D341Med (cell line): ENCODE results near the gene ZNF200.
"Not testable (repeated sequence)": the region's sequence is repeated elsewhere in the genome, so short reads cannot be mapped to it uniquely, and the experiment has no call there.

ENCODE experiments used
- DNase-seq: peaks from one replicate; pipeline ENCODE4 v3.0.0; 2012; ENCODE audit warnings: low spot score

The ZNF200 gene

DNA sequence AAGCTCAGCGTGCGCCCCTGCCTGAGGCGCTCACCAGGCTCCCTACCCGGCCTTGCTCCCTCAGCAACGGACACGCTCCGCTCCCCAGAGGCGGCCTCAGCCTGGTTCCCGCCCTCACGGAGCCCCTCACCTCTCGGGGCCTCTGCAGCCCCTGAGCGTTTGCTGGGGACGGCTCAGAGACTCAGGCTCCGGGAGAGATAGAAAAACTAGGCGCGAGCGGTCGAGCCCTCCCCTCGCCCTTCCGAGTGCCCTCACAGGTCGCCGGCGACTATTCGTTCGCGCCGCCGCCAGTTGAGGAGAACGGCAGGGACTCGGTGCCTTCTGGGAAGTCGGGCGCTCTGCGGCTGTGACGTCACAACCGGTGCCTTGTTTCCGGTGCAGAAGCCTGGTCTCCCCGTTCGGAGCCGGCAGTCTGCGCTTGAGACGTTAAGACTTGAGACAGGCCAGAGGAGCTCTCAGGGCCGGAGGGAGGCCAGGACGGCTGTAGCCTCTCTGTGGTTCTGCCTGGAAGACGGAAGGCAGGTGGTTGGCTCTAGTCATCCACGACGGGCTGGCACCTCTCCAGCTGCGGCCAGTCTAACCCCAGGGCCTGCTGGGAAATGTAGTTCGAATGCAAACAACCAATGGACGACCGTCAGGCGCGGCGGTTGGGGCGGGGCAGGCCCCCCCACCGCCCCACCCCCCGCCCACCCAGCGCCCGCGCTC lies at the start of gene ZNF200:
Gene ZNF200, minus strand, starts transcription at position 302 of the 705 bp plus-strand sequence. CDS start 1,403 bp downstream, outside the sequence.
- DNase-seq = peak; percentile 95

DNA sequence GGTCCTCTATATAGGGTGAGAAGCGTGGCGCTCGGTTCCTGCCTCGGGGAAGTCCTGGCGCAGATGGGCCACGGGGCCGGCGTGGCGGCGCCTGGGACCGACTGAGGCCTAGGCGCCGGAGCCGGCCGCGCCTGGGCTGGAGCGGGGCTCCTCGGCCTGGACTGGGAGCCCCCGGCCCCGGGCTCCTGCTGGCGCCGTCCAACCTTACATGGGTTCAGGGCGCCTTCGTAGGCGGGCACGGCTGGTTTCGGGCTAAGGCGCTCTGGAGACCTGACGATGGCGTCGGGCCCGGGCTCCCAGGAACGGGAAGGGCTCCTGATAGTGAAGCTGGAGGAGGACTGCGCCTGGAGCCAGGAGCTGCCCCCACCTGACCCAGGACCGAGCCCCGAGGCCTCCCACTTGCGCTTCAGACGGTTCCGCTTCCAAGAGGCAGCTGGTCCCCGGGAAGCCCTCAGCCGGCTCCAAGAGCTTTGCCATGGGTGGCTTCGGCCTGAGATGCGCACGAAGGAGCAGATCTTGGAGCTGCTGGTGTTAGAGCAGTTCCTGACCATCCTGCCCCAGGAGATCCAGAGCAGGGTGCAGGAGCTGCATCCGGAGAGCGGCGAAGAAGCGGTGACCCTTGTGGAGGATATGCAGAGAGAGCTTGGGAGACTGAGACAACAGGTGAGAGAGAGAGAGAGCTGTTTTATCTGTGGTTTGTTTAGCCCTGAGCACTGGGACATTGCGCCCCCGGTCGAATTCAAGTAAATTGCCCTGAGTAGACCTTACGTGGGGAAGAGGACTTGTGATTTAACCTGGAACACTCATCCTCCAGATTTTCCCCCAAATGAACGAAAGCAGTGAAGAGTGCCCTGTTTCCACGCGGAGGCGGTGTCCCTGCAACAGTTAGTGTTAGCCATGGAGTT lies 48.8 kb upstream of the ZNF200 start:
- no peak for DNase-seq

GRCh38 chr16:3282730-3283542 lies 48.0 kb upstream of the ZNF200 start, which contains the start of gene ZNF263:
Gene ZNF263 (plus strand): TSS chr16:3283491. CDS start chr16:3283819, 328 bp downstream.
- peak; percentile 95 for DNase-seq

- DNase-seq = peak; percentile 84
These were observed 47.3 kb upstream of the ZNF200 start for GRCh38 chr16:3282103-3282729.

- DNase-seq = no peak
These were observed 46.4 kb upstream of the ZNF200 start for GRCh38 chr16:3281222-3281820.

DNA sequence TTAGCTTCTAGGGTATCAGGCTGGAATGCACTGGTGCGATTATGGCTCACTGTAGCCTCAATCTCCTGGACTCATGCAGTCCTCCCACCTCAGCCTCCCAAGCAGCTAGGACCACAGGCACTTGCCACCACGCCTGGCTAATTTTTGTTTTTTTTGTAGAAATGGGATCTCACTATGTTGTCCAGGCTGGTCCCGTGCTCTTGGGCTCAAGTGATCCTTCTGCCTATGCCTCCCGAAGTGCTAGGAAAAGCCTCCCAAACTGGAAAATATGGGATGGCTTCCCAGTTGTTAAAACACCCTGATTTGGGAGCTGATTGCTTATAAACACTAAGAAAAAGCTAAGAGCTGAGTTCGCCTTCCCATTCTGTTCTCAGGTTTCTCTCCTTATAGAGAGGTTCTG lies 41.7 kb upstream of the ZNF200 start:
- no peak for DNase-seq

GRCh38 chr16:3274947-3275346 lies 40.0 kb upstream of the ZNF200 start:
- DNase-seq = no peak

DNA sequence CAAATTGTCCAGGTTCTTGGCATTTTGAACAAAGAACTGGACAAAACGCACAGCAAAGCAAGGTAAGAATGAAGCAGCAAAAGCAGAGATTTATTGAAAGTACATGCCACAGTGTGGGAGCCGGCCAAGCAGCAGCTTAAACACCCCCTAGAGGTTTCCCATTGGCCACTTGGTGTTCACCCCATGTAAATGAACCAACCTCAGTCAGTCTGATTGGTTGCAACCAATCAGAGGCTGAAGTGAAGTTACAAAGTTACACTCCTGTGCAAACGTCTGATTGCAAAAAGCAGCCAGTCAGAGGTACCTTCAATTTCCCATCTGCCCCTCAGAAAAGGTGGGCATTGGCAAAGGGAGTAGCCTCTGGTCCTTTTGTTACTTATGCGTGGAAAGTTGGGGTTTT lies 39.5 kb upstream of the ZNF200 start:
- DNase-seq = no peak

- not testable (repeated sequence) for DNase-seq
These were observed 36.3 kb upstream of the ZNF200 start for GRCh38 chr16:3271281-3271680.

DNA sequence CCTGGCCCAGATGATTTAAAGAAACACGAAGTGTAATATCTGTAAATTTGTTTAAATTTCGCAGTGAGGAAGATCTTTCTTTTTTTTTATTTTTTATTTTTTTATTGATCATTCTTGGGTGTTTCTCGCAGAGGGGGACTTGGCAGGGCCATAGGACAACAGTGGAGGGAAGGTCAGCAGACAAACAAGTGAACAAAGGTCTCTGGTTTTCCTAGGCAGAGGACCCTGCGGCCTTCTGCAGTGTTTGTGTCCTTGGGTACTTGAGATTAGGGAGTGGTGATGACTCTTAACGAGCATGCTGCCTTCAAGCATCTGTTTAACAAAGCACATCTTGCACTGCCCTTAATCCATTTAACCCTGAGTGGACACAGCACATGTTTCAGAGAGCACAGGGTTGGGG lies 35.8 kb upstream of the ZNF200 start:
- DNase-seq = not testable (repeated sequence)

DNA sequence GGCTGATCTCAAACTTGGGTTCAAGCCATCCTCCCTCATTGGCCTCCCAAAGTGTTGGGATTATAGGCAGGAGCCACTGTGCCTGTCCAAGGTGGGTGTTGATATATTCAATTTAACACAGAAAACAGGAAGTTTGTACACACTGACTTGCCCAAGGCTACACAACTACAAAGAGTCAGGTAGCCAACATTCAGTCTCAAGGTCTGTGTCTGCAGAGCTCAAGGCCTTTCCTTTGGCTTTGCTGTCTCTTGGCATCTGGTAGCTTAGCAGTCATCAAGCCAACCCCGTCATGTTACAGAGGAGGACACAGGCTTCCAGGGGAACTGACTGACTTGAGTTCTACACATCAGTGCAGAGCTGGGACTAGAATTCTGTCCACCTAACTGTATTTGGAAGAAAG lies 33.3 kb upstream of the ZNF200 start:
- DNase-seq = no peak

DNA sequence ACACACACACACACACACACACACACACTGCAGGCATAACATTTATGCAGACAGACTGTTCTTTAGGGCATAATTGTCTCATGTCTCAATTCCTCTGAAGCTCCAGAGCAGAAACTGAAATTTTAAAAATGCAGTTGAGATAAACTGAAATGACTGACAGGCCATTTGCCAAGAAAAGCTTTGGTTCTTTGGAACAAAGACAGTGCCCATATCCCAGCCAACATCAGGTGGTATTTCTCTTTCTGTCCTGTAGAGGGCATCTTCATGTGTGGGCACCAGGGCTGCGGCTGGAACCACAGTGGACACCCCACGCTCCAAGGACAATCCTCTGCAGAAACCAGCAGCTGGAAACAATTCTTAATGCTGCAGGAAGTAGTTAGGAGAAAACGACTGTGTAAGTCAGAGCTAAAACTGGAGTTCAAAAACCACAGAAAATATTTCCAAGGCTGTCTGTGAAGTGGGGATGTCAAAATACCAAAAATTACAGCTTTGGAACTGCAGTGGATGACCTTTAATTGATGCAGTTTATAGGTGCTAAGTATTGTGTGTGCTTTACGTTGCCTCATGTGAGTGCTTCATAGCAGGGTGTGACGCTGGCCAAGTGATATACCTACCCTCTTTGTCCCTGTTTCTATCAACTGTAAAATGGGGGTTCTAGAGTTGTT lies 32.0 kb upstream of the ZNF200 start:
- peak; percentile 61 for DNase-seq

DNA sequence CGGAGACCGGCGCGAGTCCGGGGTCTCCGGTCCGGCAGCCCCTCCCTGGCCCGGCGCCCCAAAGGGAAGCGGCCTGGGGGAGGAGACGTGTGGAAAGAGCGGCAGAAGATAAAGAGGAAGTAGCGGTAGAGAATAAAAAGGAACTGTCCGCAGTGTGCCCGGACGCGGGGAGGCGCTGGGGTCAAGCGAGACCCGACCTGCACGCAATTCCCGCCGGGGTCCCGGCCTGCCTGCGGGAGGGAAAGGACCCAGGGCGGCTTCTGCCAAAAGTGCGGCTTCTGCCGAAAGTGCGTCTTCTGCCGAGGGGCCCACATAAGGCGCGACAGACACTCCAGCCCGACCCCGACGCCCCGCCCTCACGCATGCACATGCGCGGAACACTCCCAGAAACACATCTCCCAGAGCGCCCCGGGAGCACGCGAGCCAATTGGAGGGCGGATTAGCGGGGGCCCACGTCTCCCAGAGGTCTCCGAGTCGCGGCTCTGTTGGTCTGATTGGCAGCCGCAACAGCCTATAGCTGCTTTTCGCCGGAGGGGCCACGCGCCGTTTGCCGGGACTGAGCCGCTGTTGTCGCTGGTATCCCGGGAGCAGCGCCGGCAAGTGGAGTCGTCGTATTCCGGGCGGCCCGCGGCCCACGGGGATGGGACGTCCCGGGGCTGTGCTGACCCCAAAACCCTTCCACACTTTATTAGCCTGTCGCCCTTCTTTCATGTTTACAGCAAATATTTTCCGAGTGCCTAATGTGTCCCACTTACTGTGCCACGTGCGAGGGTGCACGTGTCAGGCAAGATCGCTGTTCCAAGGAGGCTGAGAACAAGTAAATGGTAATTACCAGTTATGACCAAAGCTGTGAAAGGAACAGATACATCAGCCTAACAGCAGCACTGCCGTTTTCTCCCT lies 29.4 kb upstream of the ZNF200 start:
- DNase-seq = peak; percentile 98

- no peak for DNase-seq
These were observed 27.6 kb upstream of the ZNF200 start for GRCh38 chr16:3262517-3262916.

DNA sequence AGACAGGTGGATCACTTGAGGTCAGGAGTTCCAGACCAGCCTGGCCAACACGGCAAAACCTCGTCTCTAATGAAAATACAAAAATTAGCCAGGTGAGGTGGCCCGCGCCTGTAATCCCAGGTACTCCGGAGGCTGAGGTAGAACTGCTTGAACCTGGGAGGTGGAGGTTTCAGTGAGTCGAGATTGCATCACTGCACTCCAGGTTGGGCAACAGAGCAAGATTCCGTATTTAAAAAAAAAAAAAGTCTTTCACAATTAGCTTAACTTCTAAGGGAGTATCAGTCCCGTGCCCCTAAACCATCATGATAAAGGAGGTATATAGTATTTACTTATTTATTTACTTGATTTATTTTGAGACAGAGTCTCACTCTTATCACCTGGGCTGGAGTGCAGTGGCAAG lies 24.9 kb upstream of the ZNF200 start:
- no peak for DNase-seq

DNA sequence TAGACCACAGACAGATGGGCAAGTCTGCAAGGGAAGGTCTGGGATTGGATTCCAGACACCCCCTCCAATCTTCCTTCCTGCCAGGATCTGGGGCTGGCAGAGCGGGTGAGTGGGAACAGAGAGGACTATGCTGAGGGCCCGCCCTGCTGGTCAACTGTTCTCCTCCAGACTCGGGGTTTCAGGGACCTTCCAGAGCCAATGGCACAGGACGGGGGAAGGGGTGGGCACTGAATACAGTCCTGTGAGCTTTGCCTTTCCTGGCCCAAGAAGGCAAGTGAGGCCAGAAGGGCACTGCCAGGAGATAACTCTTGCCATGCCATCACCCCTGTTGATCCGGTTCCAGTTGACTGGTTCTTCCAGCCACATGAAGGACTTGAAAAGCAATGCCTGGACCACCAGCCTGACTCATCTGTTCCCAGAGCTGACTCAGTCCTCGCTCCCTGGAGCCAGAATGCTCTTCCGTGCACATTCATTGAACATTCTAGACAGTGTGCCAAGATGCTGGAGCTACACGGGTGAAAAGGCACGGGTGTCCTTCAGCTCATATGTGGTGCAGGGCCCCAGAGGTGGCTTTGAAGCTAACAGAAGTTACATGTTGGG lies 22.0 kb upstream of the ZNF200 start:
- no peak for DNase-seq

DNA sequence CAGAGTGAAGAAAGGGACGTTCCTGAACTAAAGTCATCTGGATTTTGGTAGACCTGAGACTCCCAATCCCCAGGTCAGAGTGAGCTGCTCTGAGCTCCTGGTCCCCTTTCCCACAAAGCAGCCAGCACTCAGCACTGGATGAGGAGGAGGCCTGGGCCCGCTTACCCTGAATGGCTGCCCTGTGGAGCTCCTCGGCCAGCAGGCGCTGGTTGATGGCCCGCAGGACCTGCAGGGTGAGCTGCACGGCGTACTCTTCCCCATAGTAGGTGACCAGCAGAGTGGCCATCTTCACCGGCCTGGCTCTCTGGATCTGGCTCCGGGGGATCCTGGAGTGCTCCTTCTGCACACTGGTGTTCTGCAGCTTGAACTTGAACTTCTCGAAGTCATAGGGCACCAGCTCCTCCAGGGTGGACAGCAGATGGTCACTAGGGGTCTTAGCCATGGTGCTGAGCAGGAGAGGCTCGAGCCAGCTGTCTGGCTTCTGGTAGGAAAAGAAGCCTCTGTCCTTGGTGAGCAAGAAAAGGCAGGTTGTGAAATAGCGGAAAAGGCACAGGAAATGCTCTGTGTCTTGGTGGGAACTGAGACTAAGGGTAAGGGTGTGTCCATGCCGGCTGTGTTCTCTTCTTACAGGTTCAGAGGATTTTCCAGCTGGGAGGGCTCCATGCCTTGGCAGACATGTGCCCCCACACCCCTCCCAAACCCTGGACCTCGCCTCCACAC lies 21.3 kb upstream of the ZNF200 start, which contains the start of gene MEFV:
Gene MEFV, minus strand, starts transcription at position 488 of the 720 bp plus-strand sequence. Its CDS starts 46 bp downstream, at position 442.
- DNase-seq = no peak

DNA sequence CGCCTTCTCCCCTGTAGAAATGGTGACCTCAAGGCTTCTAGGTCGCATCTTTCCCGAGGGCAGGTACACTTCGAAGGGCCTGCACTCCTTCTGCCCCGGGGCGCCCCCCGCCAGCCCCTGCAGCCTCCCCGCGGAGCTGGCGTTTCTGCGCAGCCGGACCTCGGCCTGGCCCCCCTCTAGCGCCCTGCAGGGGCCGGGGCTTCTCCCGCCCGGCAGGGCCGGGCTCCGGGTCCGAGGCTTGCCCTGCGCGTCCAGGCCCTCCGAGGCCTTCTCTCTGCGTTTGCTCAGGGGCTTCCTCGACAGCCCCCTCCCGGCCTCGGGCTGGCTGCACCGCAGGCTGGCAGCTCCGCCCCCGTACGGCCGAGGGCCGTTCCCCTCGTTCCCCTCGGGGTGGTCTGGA lies 19.4 kb upstream of the ZNF200 start:
- no peak for DNase-seq
